ENCODE measurements around the gene SLC16A14. TPM values are rescaled to one million over a fixed set of nuclear protein-coding genes. Genes with fewer than 3 reads are reported as not detected.

SLC16A14 gene
- total and polyA plus RNA-seq, 2 donors (not counting 3 experiments of a cell fraction or from before 2014, with no cell fraction given), result 0.22 to 0.30 TPM

- H3K9me1 ChIP-seq (replicated peaks; ENCODE audit: control insufficient read depth, extremely low read depth, insufficient read depth, low read length), result no peaks in the 10 kb centered on the region
- no peaks in the 10 kb centered on the region for H4K20me1 ChIP-seq (replicated peaks; ENCODE audit: control insufficient read depth, extremely low read depth, insufficient read depth, low read length)
- no peak overlapping the region for H3K4me3 ChIP-seq (replicated peaks in 1 of 3; ENCODE audit: insufficient read depth in 1 of 3, low read depth in 1 of 3, low read length in 3 of 3)
- H3K4me1 ChIP-seq (ENCODE audit: control insufficient read depth, extremely low read depth, insufficient read depth, low read length), result peaks cover 5% of the 10 kb centered on the region
- H2AFZ ChIP-seq (ENCODE audit: low read depth, low read length), result no peak overlapping the region
- BruUV-seq (replicated peaks), result no TSS peak
- TF ChIP-seq POLR2A (IDR thresholded peaks at IDR 0.05; ENCODE audit: low read depth, low read length) (no peak), MYC (IDR thresholded peaks at IDR 0.05; ENCODE audit: low read depth, low read length) (no peak), CTCF (IDR thresholded peaks at IDR 0.05; ENCODE audit: extremely low read depth in 1 of 2, insufficient read depth in 1 of 2, low read depth in 1 of 2, low read length in 2 of 2) (no peak), MAX (IDR thresholded peaks at IDR 0.05; ENCODE audit: insufficient read depth, insufficient read length) (no peak), GATA2 (IDR thresholded peaks at IDR 0.05; ENCODE audit: insufficient read depth, insufficient read length, low read depth, low read length) (no peak), EZH2 (IDR thresholded peaks at IDR 0.05; ENCODE audit: borderline replicate concordance, low read depth, low read length, severe bottlenecking) (no peak), JUN (IDR thresholded peaks at IDR 0.05; ENCODE audit: borderline replicate concordance, insufficient read depth, insufficient read length, low read depth) (no peak), POLR2AphosphoS5 (IDR thresholded peaks at IDR 0.05; ENCODE audit: insufficient read depth, low read depth, low read length) (no peak), FOS (IDR thresholded peaks at IDR 0.05; ENCODE audit: borderline replicate concordance, insufficient read depth, low read length) (no peak)
- H3K27me3 ChIP-seq (ENCODE audit: control insufficient read depth in 2 of 2, insufficient read depth in 2 of 2, low read length in 2 of 2), result peaks cover 0 to 5% of the 10 kb centered on the region in 2 experiments
- no peaks in the 10 kb centered on the region for H3K36me3 ChIP-seq (ENCODE audit: control insufficient read depth in 2 of 2, extremely low read depth in 1 of 2, insufficient read depth in 2 of 2, low read length in 2 of 2)
- intact Hi-C loops (cut with micrococcal nuclease), result no loop called here
- FAIRE-seq, result no peak
- H3K27ac ChIP-seq (ENCODE audit: insufficient read depth, low read depth, low read length), result no peak overlapping the region
- H3K4me2 ChIP-seq (ENCODE audit: insufficient read depth, low read length), result no peak overlapping the region
- no peaks in the 10 kb centered on the region for H3K9me3 ChIP-seq (replicated peaks; ENCODE audit: control insufficient read depth, insufficient read depth, low read length)
- CTCF ChIA-PET, result interaction anchor here (1.1 to 1.4 kb wide), 3 partner anchors 9 to 84 kb away, joined by 4 to 13 read pairs (median 7); no protein-coding TSS in a partner anchor
- no peaks in the 10 kb centered on the region for H3K79me2 ChIP-seq (ENCODE audit: control insufficient read depth, insufficient read depth, low read length)
- POLR2A ChIA-PET, result no interaction called here
- no peak overlapping the region for H3K9ac ChIP-seq (replicated peaks; ENCODE audit: extremely low read depth, insufficient read depth, low read length)
- dilution Hi-C loops (cut with MboI; ENCODE audit: extremely low pct_ligation_motif_present, low sequenced_read_pairs), result no loop called here
- DNase-seq (ENCODE audit: low read depth, low spot score), result peak; percentile 42
Observed at GRCh38 chr2:230075988-230076631, 7.4 kb upstream of the SLC16A14 start.
